Central memory CD8-positive, alpha-beta T cell (primary cell): ENCODE measurements around the gene ATXN7L1.
"Not testable (repeated sequence)": the region's sequence is repeated elsewhere in the genome, so short reads cannot be mapped to it uniquely, and the experiment has no call there.

Experiments used
- ATAC-seq: fragments of 150-1000 bp; cut with Tn5 transposase; replicated peaks from 2 replicates; pipeline ENCODE4 v1.10.0; 2022; ENCODE audit warnings: mild to moderate bottlenecking, moderate FRiP score, moderate number of reproducible peaks; ENCODE audit not compliant: poor library complexity, severe bottlenecking; ENCODE audit errors: extremely low read depth
- DNase-seq, 2 donors: peaks; one replicate each; pipeline ENCODE4 v3.0.0; 2021; ENCODE audit warnings: low spot score in 2 of 2
- H3K27ac Mint-ChIP-seq: one replicate; pipeline ENCODE4 v1.8.0; 2022; ENCODE audit warnings: low read depth, mild to moderate bottlenecking, moderate library complexity, mixed read lengths
- H3K27me3 Mint-ChIP-seq: one replicate; pipeline ENCODE4 v1.8.0; 2022; ENCODE audit warnings: mixed read lengths
- H3K36me3 Mint-ChIP-seq: one replicate; pipeline ENCODE4 v1.8.0; 2022; ENCODE audit warnings: mild to moderate bottlenecking, moderate library complexity, mixed read lengths; ENCODE audit not compliant: insufficient read depth
- H3K4me1 Mint-ChIP-seq: one replicate; pipeline ENCODE4 v1.8.0; 2022; ENCODE audit warnings: mixed read lengths
- H3K4me3 Mint-ChIP-seq: one replicate; pipeline ENCODE4 v1.8.0; 2022; ENCODE audit warnings: mild to moderate bottlenecking, moderate library complexity, mixed read lengths
- H3K9me3 Mint-ChIP-seq: one replicate; pipeline ENCODE4 v1.8.0; 2022; ENCODE audit warnings: mixed read lengths

The ATXN7L1 gene

GRCh38 chr7:105712877-105713276 is 163.5 kb downstream of the ATXN7L1 start:
- ATAC-seq: no peak
- H3K4me1 Mint-ChIP-seq: peaks cover 16% of the 10 kb centered on the region

GRCh38 chr7:105711726-105712402 is 164.5 kb downstream of the ATXN7L1 start:
- H3K9me3 Mint-ChIP-seq: peaks cover 25% of the 10 kb centered on the region
- peaks cover 5% of the 10 kb centered on the region for H3K36me3 Mint-ChIP-seq
- no peak overlapping the region for H3K4me3 Mint-ChIP-seq
- H3K27me3 Mint-ChIP-seq: no peaks in the 10 kb centered on the region
- no peak for DNase-seq
- H3K27ac Mint-ChIP-seq: no peak overlapping the region
- no peak for ATAC-seq
- peaks cover 26% of the 10 kb centered on the region for H3K4me1 Mint-ChIP-seq

More at GRCh38 chr7:105712877-105713276, 163.5 kb downstream of the ATXN7L1 start:
- DNase-seq: no peak
- H3K9me3 Mint-ChIP-seq: peaks cover 25% of the 10 kb centered on the region
- no peak overlapping the region for H3K27ac Mint-ChIP-seq
- no peak overlapping the region for H3K4me3 Mint-ChIP-seq
- H3K36me3 Mint-ChIP-seq: peaks cover 3% of the 10 kb centered on the region
- H3K27me3 Mint-ChIP-seq: no peaks in the 10 kb centered on the region

GRCh38 chr7:105710720-105711119 is 165.7 kb downstream of the ATXN7L1 start:
- H3K36me3 Mint-ChIP-seq, H3K27me3 Mint-ChIP-seq, H3K27ac Mint-ChIP-seq, DNase-seq, H3K4me3 Mint-ChIP-seq, ATAC-seq: not testable (repeated sequence)
- peaks cover 27% of the 10 kb centered on the region for H3K4me1 Mint-ChIP-seq
- peaks cover 25% of the 10 kb centered on the region for H3K9me3 Mint-ChIP-seq

- Mint-ChIP-seq H3K9me3 (peaks cover 25% of the 10 kb centered on the region), H3K4me3 (no peak overlapping the region), H3K27me3 (no peaks in the 10 kb centered on the region), H3K4me1 (peaks cover 27% of the 10 kb centered on the region), H3K27ac (no peak overlapping the region), H3K36me3 (peaks cover 4% of the 10 kb centered on the region)
- no peak for DNase-seq
- ATAC-seq: no peak
These were observed 167.7 kb downstream of the ATXN7L1 start for GRCh38 chr7:105708763-105709080.

- peak; percentile 79 for ATAC-seq
- peaks cover 25% of the 10 kb centered on the region for H3K9me3 Mint-ChIP-seq
- H3K4me3 Mint-ChIP-seq: no peak overlapping the region
- peaks cover 4% of the 10 kb centered on the region for H3K36me3 Mint-ChIP-seq
- no peaks in the 10 kb centered on the region for H3K27me3 Mint-ChIP-seq
- no peak overlapping the region for H3K27ac Mint-ChIP-seq
- no peak for DNase-seq
- peaks cover 27% of the 10 kb centered on the region for H3K4me1 Mint-ChIP-seq
These were observed 168.2 kb downstream of the ATXN7L1 start for GRCh38 chr7:105707967-105708762.

- H3K4me3 Mint-ChIP-seq: no peak overlapping the region
- peaks cover 27% of the 10 kb centered on the region for H3K4me1 Mint-ChIP-seq
- peaks cover 18% of the 10 kb centered on the region for H3K9me3 Mint-ChIP-seq
- DNase-seq: no peak
- H3K27me3 Mint-ChIP-seq: no peaks in the 10 kb centered on the region
- peaks cover 4% of the 10 kb centered on the region for H3K36me3 Mint-ChIP-seq
- ATAC-seq: peak; percentile 19
- no peak overlapping the region for H3K27ac Mint-ChIP-seq
These were observed 169.0 kb downstream of the ATXN7L1 start for GRCh38 chr7:105707381-105707780.

- DNase-seq: no peak
- H3K27ac Mint-ChIP-seq: no peak overlapping the region
These were observed 171.0 kb downstream of the ATXN7L1 start for GRCh38 chr7:105705427-105705826.

GRCh38 chr7:105703207-105703930 is 173.0 kb downstream of the ATXN7L1 start:
- Mint-ChIP-seq H3K4me1 (peaks cover 17% of the 10 kb centered on the region), H3K27me3 (no peaks in the 10 kb centered on the region), H3K27ac (no peak overlapping the region), H3K36me3 (peaks cover 3% of the 10 kb centered on the region), H3K4me3 (no peak overlapping the region), H3K9me3 (no peaks in the 10 kb centered on the region)
- ATAC-seq (no peak), DNase-seq (no peak)

More at GRCh38 chr7:105705427-105705826, 171.0 kb downstream of the ATXN7L1 start:
- H3K4me3 Mint-ChIP-seq: no peak overlapping the region
- H3K9me3 Mint-ChIP-seq: peaks cover 6% of the 10 kb centered on the region
- ATAC-seq: no peak
- peaks cover 3% of the 10 kb centered on the region for H3K36me3 Mint-ChIP-seq
- H3K27me3 Mint-ChIP-seq: no peaks in the 10 kb centered on the region
- peaks cover 23% of the 10 kb centered on the region for H3K4me1 Mint-ChIP-seq

- no peak for DNase-seq
- peaks cover 2% of the 10 kb centered on the region for H3K36me3 Mint-ChIP-seq
- H3K4me1 Mint-ChIP-seq: peaks cover 7% of the 10 kb centered on the region
- no peak overlapping the region for H3K4me3 Mint-ChIP-seq
- no peak for ATAC-seq
- no peak overlapping the region for H3K27ac Mint-ChIP-seq
- no peaks in the 10 kb centered on the region for H3K27me3 Mint-ChIP-seq
- H3K9me3 Mint-ChIP-seq: no peaks in the 10 kb centered on the region
These were observed 176.7 kb downstream of the ATXN7L1 start for GRCh38 chr7:105699568-105700236.

- H3K27ac Mint-ChIP-seq: no peak overlapping the region
- no peaks in the 10 kb centered on the region for H3K27me3 Mint-ChIP-seq
- ATAC-seq (no peak), DNase-seq (no peak)
- H3K9me3 Mint-ChIP-seq: no peaks in the 10 kb centered on the region
- peaks cover 2% of the 10 kb centered on the region for H3K36me3 Mint-ChIP-seq
- peaks cover 11% of the 10 kb centered on the region for H3K4me1 Mint-ChIP-seq
- no peak overlapping the region for H3K4me3 Mint-ChIP-seq
These were observed 177.9 kb downstream of the ATXN7L1 start for GRCh38 chr7:105698531-105698930.

- H3K4me3 Mint-ChIP-seq: no peak overlapping the region
- H3K4me1 Mint-ChIP-seq: peaks cover 15% of the 10 kb centered on the region
- H3K27ac Mint-ChIP-seq: no peak overlapping the region
- ATAC-seq: no peak
- H3K36me3 Mint-ChIP-seq: peaks cover 3% of the 10 kb centered on the region
- H3K9me3 Mint-ChIP-seq: no peaks in the 10 kb centered on the region
- no peaks in the 10 kb centered on the region for H3K27me3 Mint-ChIP-seq
- DNase-seq: no peak
These were observed 178.6 kb downstream of the ATXN7L1 start for GRCh38 chr7:105697753-105698152.

- H3K9me3 Mint-ChIP-seq, H3K36me3 Mint-ChIP-seq, DNase-seq, H3K4me3 Mint-ChIP-seq, H3K27ac Mint-ChIP-seq, H3K27me3 Mint-ChIP-seq, ATAC-seq: not testable (repeated sequence)
- peaks cover 21% of the 10 kb centered on the region for H3K4me1 Mint-ChIP-seq
These were observed 179.2 kb downstream of the ATXN7L1 start for GRCh38 chr7:105697169-105697568.
